ENCODE results near the gene ALDH16A1. TPM values are rescaled to one million over a fixed set of nuclear protein-coding genes. Genes with fewer than 3 reads are reported as not detected.

The ALDH16A1 gene
- total and polyA plus RNA-seq, 10 of the 15 experiments (the other 5 are each of a cell fraction or from before 2014, with no cell fraction given) = 1.7 to 49.3 (median 18.1) TPM

- peak; percentile 53; the same call in 1 of the 2 replicates for TF ChIP-seq SPI1 (IDR thresholded peaks at IDR 0.05; ENCODE audit: borderline replicate concordance, insufficient read depth, low read depth, low read length)
- TF ChIP-seq SMARCA5 (IDR thresholded peaks at IDR 0.05) = no peak
- TF ChIP-seq ZNF207 (IDR thresholded peaks at IDR 0.05; ENCODE audit: borderline replicate concordance) = no peak
- TF ChIP-seq, protein P1, sequence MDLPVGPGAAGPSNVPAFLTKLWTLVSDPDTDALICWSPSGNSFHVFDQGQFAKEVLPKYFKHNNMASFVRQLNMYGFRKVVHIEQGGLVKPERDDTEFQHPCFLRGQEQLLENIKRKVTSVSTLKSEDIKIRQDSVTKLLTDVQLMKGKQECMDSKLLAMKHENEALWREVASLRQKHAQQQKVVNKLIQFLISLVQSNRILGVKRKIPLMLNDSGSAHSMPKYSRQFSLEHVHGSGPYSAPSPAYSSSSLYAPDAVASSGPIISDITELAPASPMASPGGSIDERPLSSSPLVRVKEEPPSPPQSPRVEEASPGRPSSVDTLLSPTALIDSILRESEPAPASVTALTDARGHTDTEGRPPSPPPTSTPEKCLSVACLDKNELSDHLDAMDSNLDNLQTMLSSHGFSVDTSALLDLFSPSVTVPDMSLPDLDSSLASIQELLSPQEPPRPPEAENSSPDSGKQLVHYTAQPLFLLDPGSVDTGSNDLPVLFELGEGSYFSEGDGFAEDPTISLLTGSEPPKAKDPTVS (IDR thresholded peaks at IDR 0.05; ENCODE audit: low read depth, low read length) = no peak
- no peak for TF ChIP-seq ZBTB40 (IDR thresholded peaks at IDR 0.05; ENCODE audit: borderline replicate concordance)
- TF ChIP-seq, protein P2, sequence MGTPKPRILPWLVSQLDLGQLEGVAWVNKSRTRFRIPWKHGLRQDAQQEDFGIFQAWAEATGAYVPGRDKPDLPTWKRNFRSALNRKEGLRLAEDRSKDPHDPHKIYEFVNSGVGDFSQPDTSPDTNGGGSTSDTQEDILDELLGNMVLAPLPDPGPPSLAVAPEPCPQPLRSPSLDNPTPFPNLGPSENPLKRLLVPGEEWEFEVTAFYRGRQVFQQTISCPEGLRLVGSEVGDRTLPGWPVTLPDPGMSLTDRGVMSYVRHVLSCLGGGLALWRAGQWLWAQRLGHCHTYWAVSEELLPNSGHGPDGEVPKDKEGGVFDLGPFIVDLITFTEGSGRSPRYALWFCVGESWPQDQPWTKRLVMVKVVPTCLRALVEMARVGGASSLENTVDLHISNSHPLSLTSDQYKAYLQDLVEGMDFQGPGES (IDR thresholded peaks at IDR 0.05) = no peak
- no peak for TF ChIP-seq TCF3 (IDR thresholded peaks at IDR 0.05; ENCODE audit: borderline replicate concordance, insufficient read depth, low read depth, low read length)
- no peak for TF ChIP-seq MTA3 (IDR thresholded peaks at IDR 0.05; ENCODE audit: borderline replicate concordance, low read length)
- peak; percentile 85 for TF ChIP-seq HCFC1 (IDR thresholded peaks at IDR 0.05; ENCODE audit: low read length)
- no peak for TF ChIP-seq RBBP5 (conservative IDR thresholded peaks at IDR 0.05)
- TF ChIP-seq, protein P3, sequence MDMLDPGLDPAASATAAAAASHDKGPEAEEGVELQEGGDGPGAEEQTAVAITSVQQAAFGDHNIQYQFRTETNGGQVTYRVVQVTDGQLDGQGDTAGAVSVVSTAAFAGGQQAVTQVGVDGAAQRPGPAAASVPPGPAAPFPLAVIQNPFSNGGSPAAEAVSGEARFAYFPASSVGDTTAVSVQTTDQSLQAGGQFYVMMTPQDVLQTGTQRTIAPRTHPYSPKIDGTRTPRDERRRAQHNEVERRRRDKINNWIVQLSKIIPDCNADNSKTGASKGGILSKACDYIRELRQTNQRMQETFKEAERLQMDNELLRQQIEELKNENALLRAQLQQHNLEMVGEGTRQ (IDR thresholded peaks at IDR 0.05; ENCODE audit: borderline replicate concordance, low read depth, low read length) = no peak; the same call in 1 of the 2 replicates
- TF ChIP-seq, protein P4, sequence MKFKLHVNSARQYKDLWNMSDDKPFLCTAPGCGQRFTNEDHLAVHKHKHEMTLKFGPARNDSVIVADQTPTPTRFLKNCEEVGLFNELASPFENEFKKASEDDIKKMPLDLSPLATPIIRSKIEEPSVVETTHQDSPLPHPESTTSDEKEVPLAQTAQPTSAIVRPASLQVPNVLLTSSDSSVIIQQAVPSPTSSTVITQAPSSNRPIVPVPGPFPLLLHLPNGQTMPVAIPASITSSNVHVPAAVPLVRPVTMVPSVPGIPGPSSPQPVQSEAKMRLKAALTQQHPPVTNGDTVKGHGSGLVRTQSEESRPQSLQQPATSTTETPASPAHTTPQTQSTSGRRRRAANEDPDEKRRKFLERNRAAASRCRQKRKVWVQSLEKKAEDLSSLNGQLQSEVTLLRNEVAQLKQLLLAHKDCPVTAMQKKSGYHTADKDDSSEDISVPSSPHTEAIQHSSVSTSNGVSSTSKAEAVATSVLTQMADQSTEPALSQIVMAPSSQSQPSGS (IDR thresholded peaks at IDR 0.05; ENCODE audit: low read length) = no peak
- no peak for TF ChIP-seq ATF3 (IDR thresholded peaks at IDR 0.05; ENCODE audit: borderline replicate concordance, extremely low read depth, low read depth, low read length)
- TF ChIP-seq KDM1A (IDR thresholded peaks at IDR 0.05; ENCODE audit: borderline replicate concordance) = no peak
- no peak for TF ChIP-seq YBX1 (IDR thresholded peaks at IDR 0.05)
- no peak for TF ChIP-seq RFX5 (IDR thresholded peaks at IDR 0.05; ENCODE audit: low read depth, low read length)
- peak; percentile 66; the same call in 1 of the 2 replicates for TF ChIP-seq YY1 (IDR thresholded peaks at IDR 0.05; ENCODE audit: low read depth, low read length)
- no peak for TF ChIP-seq SUZ12 (IDR thresholded peaks at IDR 0.05; ENCODE audit: unreplicated experiment)
- TF ChIP-seq LARP7 (IDR thresholded peaks at IDR 0.05) = no peak
- TF ChIP-seq RAD51 (IDR thresholded peaks at IDR 0.05) = peak; percentile 61
- no peak for TF ChIP-seq RAD21 (IDR thresholded peaks at IDR 0.05; ENCODE audit: insufficient read depth, low read depth, low read length)
These were observed 44.2 kb downstream of the ALDH16A1 start (continued) for GRCh38 chr19:49497047-49497788.

All from GM12878 (cell line).